ENCODE results near the gene ACBD4. TPM values are rescaled to one million over a fixed set of nuclear protein-coding genes. Genes with fewer than 3 reads are reported as not detected.

ACBD4 gene
- total RNA-seq, 4 donors from 2014 or later, result 6.4 to 23.2 (median 8.5) TPM

DNA sequence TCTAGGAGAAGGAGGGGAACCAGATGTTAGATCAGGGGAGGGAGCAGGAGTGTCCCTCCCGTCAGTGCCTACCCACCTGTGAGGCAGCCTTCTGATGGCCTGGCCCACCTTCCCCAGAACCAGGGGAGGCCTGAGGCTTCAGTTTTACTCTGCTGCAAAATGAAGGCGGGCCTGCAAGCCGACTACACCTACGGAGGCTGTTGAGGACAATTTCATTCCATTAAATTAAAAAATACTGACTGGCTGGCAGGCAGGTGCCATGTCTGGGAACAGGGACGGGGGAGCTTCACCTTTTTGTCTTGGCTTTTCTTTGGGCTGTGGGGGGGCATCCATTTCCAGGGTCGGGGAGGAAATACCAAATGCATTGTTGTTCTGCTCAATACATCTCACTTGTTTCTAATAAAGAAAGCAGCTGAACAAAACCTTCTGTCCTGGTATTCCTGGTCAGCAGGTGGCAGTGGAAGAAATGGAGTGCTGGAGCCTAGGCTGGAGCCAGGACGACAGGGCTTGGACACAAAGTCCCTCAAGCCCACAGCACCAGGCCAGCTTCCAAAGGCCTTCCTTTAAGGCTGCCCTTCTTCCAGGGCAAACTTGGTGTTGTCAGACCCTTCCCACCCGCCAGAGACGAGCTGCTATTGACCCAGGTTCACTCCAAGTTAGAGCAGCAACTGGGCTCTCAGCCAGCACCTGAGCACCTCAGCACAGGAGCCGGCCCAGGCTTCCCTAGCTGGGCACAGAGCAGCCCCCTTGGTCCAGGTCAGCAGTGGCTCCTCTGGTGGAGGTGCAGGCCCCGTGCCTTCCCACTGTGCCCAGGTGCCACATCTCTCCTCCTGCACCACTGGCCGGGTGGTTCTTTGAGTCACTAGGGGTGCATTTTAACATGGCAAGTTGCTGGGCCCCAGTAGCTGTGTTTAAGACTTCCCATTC is 26.6 kb upstream of the ACBD4 start:
- no peak for ATAC-seq (ENCODE audit: low FRiP score)
- no peak for TF ChIP-seq CTCF (IDR thresholded peaks at IDR 0.05)
- DNase-seq (ENCODE audit: low spot score), result no peak

- no peak for TF ChIP-seq CTCF (IDR thresholded peaks at IDR 0.05)
- ATAC-seq (ENCODE audit: low FRiP score) (peak; percentile 72), DNase-seq (ENCODE audit: low spot score) (no peak)
Measured at GRCh38 chr17:45110676-45111611, 24.5 kb upstream of the ACBD4 start.

DNA sequence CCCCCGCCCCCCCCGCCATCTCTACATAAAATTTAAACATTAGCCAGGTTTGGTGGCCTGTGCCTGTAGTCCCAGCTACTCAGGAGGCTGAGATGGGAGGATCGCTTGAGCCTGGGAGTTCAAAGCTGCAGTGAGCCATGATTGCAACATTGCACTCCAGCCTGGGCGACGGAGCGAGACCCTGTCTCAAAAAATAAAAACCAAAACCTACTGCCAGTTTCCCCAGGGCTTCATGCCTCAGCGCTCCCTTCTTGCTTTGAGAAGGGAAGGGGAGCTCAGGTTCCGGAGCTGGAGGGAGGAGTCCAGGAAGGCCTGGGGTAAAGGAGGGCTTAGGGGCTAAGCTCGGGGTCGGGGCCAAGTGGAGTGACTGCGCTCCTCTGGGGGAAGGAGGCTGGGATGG is 23.6 kb upstream of the ACBD4 start:
- DNase-seq (ENCODE audit: low spot score), result no peak
- no peak for TF ChIP-seq CTCF (IDR thresholded peaks at IDR 0.05)
- ATAC-seq (ENCODE audit: low FRiP score), result no peak

- ATAC-seq (ENCODE audit: low FRiP score) (no peak), DNase-seq (ENCODE audit: low spot score) (no peak)
- no peak for TF ChIP-seq CTCF (IDR thresholded peaks at IDR 0.05)
Measured at GRCh38 chr17:45112559-45113423, 22.7 kb upstream of the ACBD4 start.

DNA sequence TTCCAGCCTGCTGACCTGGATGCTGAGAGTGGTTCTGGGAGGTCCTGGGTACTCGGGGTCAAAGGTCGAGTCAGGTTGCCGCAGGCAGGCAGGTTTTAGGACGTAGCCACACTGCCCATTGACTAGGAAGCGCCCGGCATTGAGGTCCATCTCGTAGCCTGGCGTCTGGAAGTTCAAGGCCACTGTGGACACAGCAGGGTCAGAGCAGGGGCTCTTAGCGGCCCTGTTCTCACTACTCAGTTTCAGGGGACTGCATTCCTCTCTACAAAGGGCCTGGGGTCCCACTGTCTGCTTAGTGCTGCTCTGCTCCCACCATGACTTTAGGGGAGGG is 22.1 kb upstream of the ACBD4 start:
- ATAC-seq (ENCODE audit: low FRiP score) (no peak), DNase-seq (ENCODE audit: low spot score) (no peak)
- no peak for TF ChIP-seq CTCF (IDR thresholded peaks at IDR 0.05)

GRCh38 chr17:45114117-45114932 is 21.2 kb upstream of the ACBD4 start:
- DNase-seq (ENCODE audit: low spot score) (no peak), ATAC-seq (ENCODE audit: low FRiP score) (no peak)
- TF ChIP-seq CTCF (IDR thresholded peaks at IDR 0.05), result no peak

Data from omental fat pad (tissue), 4 donors.